ENCODE data around the gene TRDN. TPM values are rescaled to one million over a fixed set of nuclear protein-coding genes. Genes with fewer than 3 reads are reported as not detected.

Gene TRDN
- total and polyA plus RNA-seq, 2 donors (not counting 1 experiment from before 2014, with no cell fraction given) = not detected

GRCh38 chr6:123533862-123534648 is 102.7 kb downstream of the TRDN start:
- Histone ChIP-seq H3K27me3 (ENCODE audit: control insufficient read depth, insufficient read depth, low read length) (no peaks in the 10 kb centered on the region), H3K9ac (ENCODE audit: insufficient read depth, low read length) (no peak overlapping the region), H3K27ac (ENCODE audit: insufficient read depth, low read length) (no peak overlapping the region), H4K20me1 (ENCODE audit: control insufficient read depth, extremely low read depth, insufficient read depth, low read length) (no peaks in the 10 kb centered on the region), H2AFZ (ENCODE audit: low read length) (no peak overlapping the region), H3K4me3 (replicated peaks in 1 of 4; ENCODE audit: control extremely low read depth in 1 of 4, insufficient read depth in 1 of 4, low read depth in 3 of 4, low read length in 4 of 4) (no peak overlapping the region), H3K9me3 (ENCODE audit: control insufficient read depth, insufficient read depth, low read depth, low read length) (no peaks in the 10 kb centered on the region), H3K4me2 (ENCODE audit: extremely low read depth, insufficient read depth, low read length) (no peak overlapping the region), H3K4me1 (ENCODE audit: control insufficient read depth, extremely low read depth, insufficient read depth, low read length) (no peaks in the 10 kb centered on the region), H3K36me3 (ENCODE audit: control insufficient read depth, insufficient read depth, low read length) (no peaks in the 10 kb centered on the region), H3K79me2 (ENCODE audit: control insufficient read depth, insufficient read depth, low read length) (no peaks in the 10 kb centered on the region)
- TF ChIP-seq EZH2 (IDR thresholded peaks at IDR 0.05; ENCODE audit: low read length, missing control alignments) = no peak
- TF ChIP-seq, protein P1, sequence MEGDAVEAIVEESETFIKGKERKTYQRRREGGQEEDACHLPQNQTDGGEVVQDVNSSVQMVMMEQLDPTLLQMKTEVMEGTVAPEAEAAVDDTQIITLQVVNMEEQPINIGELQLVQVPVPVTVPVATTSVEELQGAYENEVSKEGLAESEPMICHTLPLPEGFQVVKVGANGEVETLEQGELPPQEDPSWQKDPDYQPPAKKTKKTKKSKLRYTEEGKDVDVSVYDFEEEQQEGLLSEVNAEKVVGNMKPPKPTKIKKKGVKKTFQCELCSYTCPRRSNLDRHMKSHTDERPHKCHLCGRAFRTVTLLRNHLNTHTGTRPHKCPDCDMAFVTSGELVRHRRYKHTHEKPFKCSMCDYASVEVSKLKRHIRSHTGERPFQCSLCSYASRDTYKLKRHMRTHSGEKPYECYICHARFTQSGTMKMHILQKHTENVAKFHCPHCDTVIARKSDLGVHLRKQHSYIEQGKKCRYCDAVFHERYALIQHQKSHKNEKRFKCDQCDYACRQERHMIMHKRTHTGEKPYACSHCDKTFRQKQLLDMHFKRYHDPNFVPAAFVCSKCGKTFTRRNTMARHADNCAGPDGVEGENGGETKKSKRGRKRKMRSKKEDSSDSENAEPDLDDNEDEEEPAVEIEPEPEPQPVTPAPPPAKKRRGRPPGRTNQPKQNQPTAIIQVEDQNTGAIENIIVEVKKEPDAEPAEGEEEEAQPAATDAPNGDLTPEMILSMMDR (conservative IDR thresholded peaks at IDR 0.05 in 1 of 2, IDR thresholded peaks at IDR 0.05 in 1 of 2; ENCODE audit: low read depth in 1 of 2, low read length in 2 of 2) = no peak
- DNase-seq (ENCODE audit: low read depth in 2 of 2) = no peak

DNA sequence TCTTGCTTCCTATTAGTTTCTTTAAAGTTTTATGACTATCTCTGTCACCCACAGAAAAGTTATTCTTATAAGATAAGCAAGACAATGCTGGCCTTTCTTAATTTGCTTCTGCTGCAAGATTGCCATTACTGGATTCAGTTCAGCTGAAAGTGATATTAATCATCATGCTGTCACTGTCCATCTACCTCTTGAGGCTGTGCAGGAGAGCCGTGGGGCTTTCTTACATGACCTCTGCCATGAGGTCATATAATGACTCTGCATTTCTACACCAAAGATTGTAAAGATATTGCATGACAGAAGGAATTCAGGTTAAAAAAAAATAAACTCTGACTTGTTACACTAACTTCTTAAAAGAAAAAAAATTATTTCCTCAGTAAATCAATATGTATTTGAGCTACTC is 106.9 kb downstream of the TRDN start:
- Histone ChIP-seq H3K36me3 (ENCODE audit: control insufficient read depth, insufficient read depth, low read length) (no peaks in the 10 kb centered on the region), H3K27ac (ENCODE audit: insufficient read depth, low read length) (no peak overlapping the region), H3K79me2 (ENCODE audit: control insufficient read depth, insufficient read depth, low read length) (no peaks in the 10 kb centered on the region), H3K4me2 (ENCODE audit: extremely low read depth, insufficient read depth, low read length) (no peak overlapping the region), H3K4me1 (ENCODE audit: control insufficient read depth, extremely low read depth, insufficient read depth, low read length) (no peaks in the 10 kb centered on the region), H3K4me3 (replicated peaks in 1 of 4; ENCODE audit: control extremely low read depth in 1 of 4, insufficient read depth in 1 of 4, low read depth in 3 of 4, low read length in 4 of 4) (no peak overlapping the region), H3K9ac (ENCODE audit: insufficient read depth, low read length) (no peak overlapping the region), H4K20me1 (ENCODE audit: control insufficient read depth, extremely low read depth, insufficient read depth, low read length) (no peaks in the 10 kb centered on the region), H3K9me3 (ENCODE audit: control insufficient read depth, insufficient read depth, low read depth, low read length) (no peaks in the 10 kb centered on the region), H3K27me3 (ENCODE audit: control insufficient read depth, insufficient read depth, low read length) (no peaks in the 10 kb centered on the region), H2AFZ (ENCODE audit: low read length) (no peak overlapping the region)
- TF ChIP-seq, protein P1 (conservative IDR thresholded peaks at IDR 0.05 in 1 of 2, IDR thresholded peaks at IDR 0.05 in 1 of 2; ENCODE audit: low read depth in 1 of 2, low read length in 2 of 2) = no peak
- TF ChIP-seq EZH2 (IDR thresholded peaks at IDR 0.05; ENCODE audit: low read length, missing control alignments) = no peak
- DNase-seq (ENCODE audit: low read depth in 2 of 2) = peak in 1 of 2 donors; percentile 6

DNA sequence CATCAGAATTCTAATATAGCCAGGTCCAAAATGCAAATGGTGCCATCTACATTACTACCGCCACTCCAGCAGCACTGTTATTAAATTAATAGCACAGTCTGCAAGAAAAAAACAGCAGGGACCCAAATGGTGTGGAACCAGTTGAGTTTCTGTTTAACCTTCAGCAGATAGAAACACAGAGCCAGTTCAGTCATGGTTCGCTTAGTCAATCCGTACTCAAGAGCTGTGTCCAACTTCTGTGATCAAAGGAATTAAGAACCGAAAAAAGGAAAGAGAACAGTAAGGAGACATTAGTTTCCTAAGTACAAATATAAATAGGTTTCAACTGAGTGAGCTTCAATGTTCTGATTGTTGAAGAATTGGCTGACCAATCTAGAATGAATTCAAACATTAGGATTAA is 107.7 kb downstream of the TRDN start:
- Histone ChIP-seq H3K79me2 (ENCODE audit: control insufficient read depth, insufficient read depth, low read length) (no peaks in the 10 kb centered on the region), H3K27ac (ENCODE audit: insufficient read depth, low read length) (no peak overlapping the region), H3K4me2 (ENCODE audit: extremely low read depth, insufficient read depth, low read length) (no peak overlapping the region), H3K36me3 (ENCODE audit: control insufficient read depth, insufficient read depth, low read length) (no peaks in the 10 kb centered on the region), H3K4me3 (replicated peaks in 1 of 4; ENCODE audit: control extremely low read depth in 1 of 4, insufficient read depth in 1 of 4, low read depth in 3 of 4, low read length in 4 of 4) (no peak overlapping the region), H4K20me1 (ENCODE audit: control insufficient read depth, extremely low read depth, insufficient read depth, low read length) (no peaks in the 10 kb centered on the region), H2AFZ (ENCODE audit: low read length) (no peak overlapping the region), H3K9ac (ENCODE audit: insufficient read depth, low read length) (no peak overlapping the region), H3K27me3 (ENCODE audit: control insufficient read depth, insufficient read depth, low read length) (no peaks in the 10 kb centered on the region), H3K4me1 (ENCODE audit: control insufficient read depth, extremely low read depth, insufficient read depth, low read length) (no peaks in the 10 kb centered on the region), H3K9me3 (ENCODE audit: control insufficient read depth, insufficient read depth, low read depth, low read length) (no peaks in the 10 kb centered on the region)
- no peak for TF ChIP-seq EZH2 (IDR thresholded peaks at IDR 0.05; ENCODE audit: low read length, missing control alignments)
- TF ChIP-seq, protein P1 (conservative IDR thresholded peaks at IDR 0.05 in 1 of 2, IDR thresholded peaks at IDR 0.05 in 1 of 2; ENCODE audit: low read depth in 1 of 2, low read length in 2 of 2) = no peak
- DNase-seq (ENCODE audit: low read depth in 2 of 2) = no peak
